Measurements from ENCODE around the gene CLEC3A.

- TF ChIP-seq FOXM1 (IDR thresholded peaks at IDR 0.05; ENCODE audit: borderline replicate concordance, low read depth) (no peak), NFIC (IDR thresholded peaks at IDR 0.05) (no peak), TCF12 (IDR thresholded peaks at IDR 0.05; ENCODE audit: low read depth) (no peak)
Measured at GRCh38 chr16:78072275-78072674, 49.9 kb downstream of the CLEC3A start.

All from Ishikawa (cell line).